ENCODE data around the gene EEF1B2.

The EEF1B2 gene

DNA sequence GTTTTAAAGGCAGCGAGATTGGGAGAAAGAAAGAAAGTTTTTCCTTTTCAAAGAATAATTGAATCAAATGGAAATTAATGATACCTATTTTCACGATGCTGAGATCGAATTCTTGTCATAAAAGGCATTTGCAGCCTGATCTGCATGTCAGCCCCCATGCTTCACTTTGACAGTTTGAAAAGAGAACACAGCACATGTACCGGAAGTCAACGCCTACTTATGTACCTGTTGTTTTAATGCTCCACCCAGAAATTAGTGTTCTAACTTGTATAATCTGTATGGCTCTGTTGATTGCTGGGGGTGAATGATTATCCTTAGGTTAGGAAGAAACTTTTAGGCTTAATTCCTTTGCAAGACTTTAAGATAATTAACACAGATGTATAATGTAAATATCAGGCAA is 31.0 kb downstream of the EEF1B2 start:
- Histone ChIP-seq H3K27me3 (no peaks in the 10 kb centered on the region), H3K9me3 (no peaks in the 10 kb centered on the region), H3K4me1 (no peaks in the 10 kb centered on the region), H3K36me3 (no peaks in the 10 kb centered on the region), H3K4me3 (no peak overlapping the region), H3K27ac (no peak overlapping the region)
- no peak for DNase-seq
- TF ChIP-seq, protein P1, sequence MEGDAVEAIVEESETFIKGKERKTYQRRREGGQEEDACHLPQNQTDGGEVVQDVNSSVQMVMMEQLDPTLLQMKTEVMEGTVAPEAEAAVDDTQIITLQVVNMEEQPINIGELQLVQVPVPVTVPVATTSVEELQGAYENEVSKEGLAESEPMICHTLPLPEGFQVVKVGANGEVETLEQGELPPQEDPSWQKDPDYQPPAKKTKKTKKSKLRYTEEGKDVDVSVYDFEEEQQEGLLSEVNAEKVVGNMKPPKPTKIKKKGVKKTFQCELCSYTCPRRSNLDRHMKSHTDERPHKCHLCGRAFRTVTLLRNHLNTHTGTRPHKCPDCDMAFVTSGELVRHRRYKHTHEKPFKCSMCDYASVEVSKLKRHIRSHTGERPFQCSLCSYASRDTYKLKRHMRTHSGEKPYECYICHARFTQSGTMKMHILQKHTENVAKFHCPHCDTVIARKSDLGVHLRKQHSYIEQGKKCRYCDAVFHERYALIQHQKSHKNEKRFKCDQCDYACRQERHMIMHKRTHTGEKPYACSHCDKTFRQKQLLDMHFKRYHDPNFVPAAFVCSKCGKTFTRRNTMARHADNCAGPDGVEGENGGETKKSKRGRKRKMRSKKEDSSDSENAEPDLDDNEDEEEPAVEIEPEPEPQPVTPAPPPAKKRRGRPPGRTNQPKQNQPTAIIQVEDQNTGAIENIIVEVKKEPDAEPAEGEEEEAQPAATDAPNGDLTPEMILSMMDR (IDR thresholded peaks at IDR 0.05), result no peak
- intact Hi-C loops (cut with DNase I; ENCODE audit: low total_unique reads), result no loop called here

DNA sequence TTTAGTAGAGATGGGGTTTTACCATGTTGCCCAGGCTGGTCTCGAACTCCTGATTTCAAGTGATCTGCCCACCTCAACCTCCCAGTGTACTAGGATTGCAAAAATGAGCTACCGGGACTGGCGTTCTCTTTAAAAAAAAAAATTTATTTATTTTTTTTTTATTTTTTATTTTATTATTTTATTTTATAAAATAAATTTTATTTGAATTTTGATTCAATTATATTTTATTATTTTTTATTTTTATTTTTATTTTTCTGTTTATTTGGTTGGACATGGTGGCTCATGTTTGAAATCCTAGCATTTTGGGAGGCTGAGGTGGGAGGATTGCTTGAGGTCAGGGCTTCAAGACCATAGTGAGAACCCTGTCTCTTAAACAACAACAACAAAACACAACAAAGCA is 32.5 kb downstream of the EEF1B2 start:
- Histone ChIP-seq H3K4me1 (no peaks in the 10 kb centered on the region), H3K36me3 (no peaks in the 10 kb centered on the region), H3K27me3 (no peaks in the 10 kb centered on the region), H3K4me3 (no peak overlapping the region), H3K9me3 (no peaks in the 10 kb centered on the region), H3K27ac (no peak overlapping the region)
- TF ChIP-seq, protein P1 (IDR thresholded peaks at IDR 0.05), result no peak
- intact Hi-C loops (cut with DNase I; ENCODE audit: low total_unique reads), result no loop called here
- DNase-seq, result no peak

DNA sequence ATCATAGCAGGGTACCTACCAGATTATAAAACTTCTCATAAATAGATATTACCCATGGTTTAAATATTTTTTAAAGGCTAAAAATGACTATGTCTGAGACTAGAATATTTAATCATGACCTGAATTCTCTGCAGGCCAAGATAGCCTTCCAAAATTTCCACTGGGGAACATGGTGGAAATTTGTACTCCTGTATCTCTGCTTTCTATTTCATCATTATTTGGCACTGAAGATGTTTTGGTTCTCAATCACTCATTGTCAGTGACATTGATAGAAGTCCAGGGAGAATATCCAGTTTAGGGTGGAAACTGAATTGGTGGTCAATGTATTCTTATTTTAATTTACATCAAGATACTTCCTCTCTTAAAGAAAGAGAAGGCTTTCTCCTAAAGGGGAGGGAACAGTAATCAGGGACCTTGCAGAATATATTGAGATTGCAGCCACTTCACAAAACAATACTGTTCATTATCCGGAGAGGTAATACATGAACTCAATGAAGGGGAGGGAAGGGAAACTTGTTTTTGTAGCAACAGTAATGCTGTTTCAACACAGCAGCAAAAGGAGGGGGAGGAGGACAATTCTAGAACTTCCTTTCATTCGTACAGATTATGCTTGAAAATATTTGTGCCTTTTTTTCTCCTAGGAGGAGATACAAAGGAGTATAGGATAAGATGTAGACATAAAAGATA is 34.1 kb downstream of the EEF1B2 start:
- Histone ChIP-seq H3K27ac (no peak overlapping the region), H3K27me3 (no peaks in the 10 kb centered on the region), H3K4me1 (no peaks in the 10 kb centered on the region), H3K9me3 (no peaks in the 10 kb centered on the region), H3K4me3 (no peak overlapping the region), H3K36me3 (no peaks in the 10 kb centered on the region)
- DNase-seq, result no peak
- TF ChIP-seq, protein P1 (IDR thresholded peaks at IDR 0.05), result no peak
- intact Hi-C loops (cut with DNase I; ENCODE audit: low total_unique reads), result no loop called here

DNA sequence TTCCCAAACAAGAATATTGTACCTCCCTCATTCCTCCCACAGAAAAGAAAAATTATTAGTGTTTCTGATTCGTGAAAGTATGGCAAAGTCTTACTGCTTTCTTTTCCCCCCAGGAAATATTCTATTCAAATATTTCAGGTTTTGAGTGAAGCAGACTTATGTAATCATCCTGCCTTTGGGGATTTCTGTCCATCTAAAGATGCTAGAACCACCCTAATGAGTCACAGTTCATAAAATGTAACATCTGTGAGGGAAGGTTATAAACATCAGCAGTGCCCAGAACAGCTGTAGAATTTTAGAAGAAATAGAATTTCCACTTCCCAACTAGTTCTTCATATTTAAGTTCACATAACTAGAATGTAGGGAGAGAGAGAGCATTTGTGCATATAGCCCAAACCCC is 39.0 kb downstream of the EEF1B2 start:
- TF ChIP-seq, protein P1 (IDR thresholded peaks at IDR 0.05), result no peak
- intact Hi-C loops (cut with DNase I; ENCODE audit: low total_unique reads), result no loop called here
- H3K27me3 ChIP-seq, result no peaks in the 10 kb centered on the region
- H3K36me3 ChIP-seq, result no peaks in the 10 kb centered on the region
- no peak overlapping the region for H3K27ac ChIP-seq
- H3K9me3 ChIP-seq, result no peaks in the 10 kb centered on the region
- no peak overlapping the region for H3K4me3 ChIP-seq
- DNase-seq, result no peak
- no peaks in the 10 kb centered on the region for H3K4me1 ChIP-seq

DNA sequence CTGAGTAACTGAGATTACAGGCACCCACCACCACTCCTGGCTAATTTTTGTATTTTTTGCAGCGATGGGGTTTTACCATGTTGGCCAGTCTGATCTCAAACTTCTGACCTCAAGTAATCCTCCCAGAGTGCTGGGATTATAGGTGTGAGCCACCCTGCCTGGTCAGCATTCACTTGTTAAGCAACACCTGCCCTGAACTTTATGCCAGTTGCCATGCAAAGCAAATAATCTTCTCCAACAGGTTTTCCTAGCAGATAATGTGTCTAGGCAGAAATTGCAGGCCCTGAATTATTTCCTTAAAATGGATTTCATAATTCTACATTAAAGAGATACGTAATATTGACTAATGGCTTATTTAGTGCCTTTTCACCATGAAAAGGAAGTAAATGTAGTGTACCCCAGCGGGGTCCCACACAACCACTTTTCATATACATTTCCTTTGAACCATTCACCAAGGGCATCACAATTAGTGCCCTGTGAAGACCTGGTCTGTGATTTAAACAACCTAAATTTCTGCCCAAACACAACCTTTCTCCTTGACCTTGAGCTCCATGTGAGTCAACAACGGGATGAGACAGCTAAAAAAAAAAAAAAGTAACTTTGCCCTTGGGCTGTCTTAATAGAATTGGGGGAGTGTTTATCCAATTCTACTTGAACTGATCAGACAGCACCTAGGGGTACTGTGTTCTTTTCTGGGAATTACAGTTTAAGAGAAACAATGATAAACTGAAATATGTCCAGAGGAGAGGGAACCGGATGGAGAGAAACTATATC is 41.6 kb downstream of the EEF1B2 start:
- TF ChIP-seq, protein P1 (IDR thresholded peaks at IDR 0.05), result no peak
- no peak overlapping the region for H3K27ac ChIP-seq
- no peaks in the 10 kb centered on the region for H3K9me3 ChIP-seq
- intact Hi-C loops (cut with DNase I; ENCODE audit: low total_unique reads), result no loop called here
- H3K4me1 ChIP-seq, result no peaks in the 10 kb centered on the region
- no peak overlapping the region for H3K4me3 ChIP-seq
- no peaks in the 10 kb centered on the region for H3K27me3 ChIP-seq
- H3K36me3 ChIP-seq, result no peaks in the 10 kb centered on the region
- no peak for DNase-seq
